ENCODE results near the gene LETM1.

GRCh38 chr4:1803523-1804423 lies 52.2 kb downstream of the LETM1 start:
- no peak for TF ChIP-seq POLR2A (IDR thresholded peaks at IDR 0.05)
- TF ChIP-seq, protein P1, sequence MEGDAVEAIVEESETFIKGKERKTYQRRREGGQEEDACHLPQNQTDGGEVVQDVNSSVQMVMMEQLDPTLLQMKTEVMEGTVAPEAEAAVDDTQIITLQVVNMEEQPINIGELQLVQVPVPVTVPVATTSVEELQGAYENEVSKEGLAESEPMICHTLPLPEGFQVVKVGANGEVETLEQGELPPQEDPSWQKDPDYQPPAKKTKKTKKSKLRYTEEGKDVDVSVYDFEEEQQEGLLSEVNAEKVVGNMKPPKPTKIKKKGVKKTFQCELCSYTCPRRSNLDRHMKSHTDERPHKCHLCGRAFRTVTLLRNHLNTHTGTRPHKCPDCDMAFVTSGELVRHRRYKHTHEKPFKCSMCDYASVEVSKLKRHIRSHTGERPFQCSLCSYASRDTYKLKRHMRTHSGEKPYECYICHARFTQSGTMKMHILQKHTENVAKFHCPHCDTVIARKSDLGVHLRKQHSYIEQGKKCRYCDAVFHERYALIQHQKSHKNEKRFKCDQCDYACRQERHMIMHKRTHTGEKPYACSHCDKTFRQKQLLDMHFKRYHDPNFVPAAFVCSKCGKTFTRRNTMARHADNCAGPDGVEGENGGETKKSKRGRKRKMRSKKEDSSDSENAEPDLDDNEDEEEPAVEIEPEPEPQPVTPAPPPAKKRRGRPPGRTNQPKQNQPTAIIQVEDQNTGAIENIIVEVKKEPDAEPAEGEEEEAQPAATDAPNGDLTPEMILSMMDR (IDR thresholded peaks at IDR 0.05): no peak
